ENCODE data around the gene TMEM259.

The TMEM259 gene

DNA sequence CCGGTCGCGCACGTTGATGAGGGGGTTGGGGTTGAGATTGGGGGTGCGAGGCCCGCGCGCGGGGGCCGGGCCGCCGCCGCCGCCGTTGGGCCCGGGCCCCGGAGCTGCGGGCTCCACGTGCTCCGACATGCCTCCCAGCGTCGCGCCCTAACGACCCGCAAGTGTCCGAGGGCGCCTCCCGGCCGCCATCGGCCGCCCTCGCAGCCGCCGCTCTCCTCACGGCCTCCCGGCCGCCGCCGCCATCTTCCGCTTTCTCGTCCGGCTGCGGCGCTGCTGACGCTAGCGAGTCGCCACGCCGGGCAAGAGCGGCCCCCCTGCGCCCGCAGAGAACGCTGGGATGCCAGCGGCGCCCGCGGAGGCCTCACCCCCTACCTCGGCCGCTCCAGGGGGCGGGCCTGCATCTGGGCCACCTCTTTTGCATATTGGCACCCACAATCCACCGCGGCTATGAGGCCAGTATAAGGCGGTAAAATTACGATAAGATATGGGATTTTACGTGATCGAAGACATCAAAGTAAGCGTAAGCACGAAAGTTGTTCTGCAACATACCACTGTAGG, at the start of gene TMEM259:
Gene TMEM259 (minus strand): TSS at position 256 of the 558 bp plus-strand sequence. CDS start 127 bp downstream, at position 129.
- peaks cover 41 to 71% of the 10 kb centered on the region in 2 experiments for H3K4me1 ChIP-seq (ENCODE audit: control insufficient read depth in 1 of 2, insufficient read depth in 1 of 2, low read depth in 1 of 2, low read length in 1 of 2)
- H3K27ac ChIP-seq, result peak within 1 kb of the TSS; percentile 92
- H3K9me3 ChIP-seq, result no peaks in the 10 kb centered on the region
- no peaks in the 10 kb centered on the region for H3K27me3 ChIP-seq
- peaks cover 8% of the 10 kb centered on the region for H3K36me3 ChIP-seq
- H3K4me3 ChIP-seq (ENCODE audit: low read depth in 1 of 2, low read length in 1 of 2), result peak within 1 kb of the TSS; percentile 77 to 86
- TF ChIP-seq, protein P1, sequence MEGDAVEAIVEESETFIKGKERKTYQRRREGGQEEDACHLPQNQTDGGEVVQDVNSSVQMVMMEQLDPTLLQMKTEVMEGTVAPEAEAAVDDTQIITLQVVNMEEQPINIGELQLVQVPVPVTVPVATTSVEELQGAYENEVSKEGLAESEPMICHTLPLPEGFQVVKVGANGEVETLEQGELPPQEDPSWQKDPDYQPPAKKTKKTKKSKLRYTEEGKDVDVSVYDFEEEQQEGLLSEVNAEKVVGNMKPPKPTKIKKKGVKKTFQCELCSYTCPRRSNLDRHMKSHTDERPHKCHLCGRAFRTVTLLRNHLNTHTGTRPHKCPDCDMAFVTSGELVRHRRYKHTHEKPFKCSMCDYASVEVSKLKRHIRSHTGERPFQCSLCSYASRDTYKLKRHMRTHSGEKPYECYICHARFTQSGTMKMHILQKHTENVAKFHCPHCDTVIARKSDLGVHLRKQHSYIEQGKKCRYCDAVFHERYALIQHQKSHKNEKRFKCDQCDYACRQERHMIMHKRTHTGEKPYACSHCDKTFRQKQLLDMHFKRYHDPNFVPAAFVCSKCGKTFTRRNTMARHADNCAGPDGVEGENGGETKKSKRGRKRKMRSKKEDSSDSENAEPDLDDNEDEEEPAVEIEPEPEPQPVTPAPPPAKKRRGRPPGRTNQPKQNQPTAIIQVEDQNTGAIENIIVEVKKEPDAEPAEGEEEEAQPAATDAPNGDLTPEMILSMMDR (IDR thresholded peaks at IDR 0.05), result peak; percentile 62

DNA sequence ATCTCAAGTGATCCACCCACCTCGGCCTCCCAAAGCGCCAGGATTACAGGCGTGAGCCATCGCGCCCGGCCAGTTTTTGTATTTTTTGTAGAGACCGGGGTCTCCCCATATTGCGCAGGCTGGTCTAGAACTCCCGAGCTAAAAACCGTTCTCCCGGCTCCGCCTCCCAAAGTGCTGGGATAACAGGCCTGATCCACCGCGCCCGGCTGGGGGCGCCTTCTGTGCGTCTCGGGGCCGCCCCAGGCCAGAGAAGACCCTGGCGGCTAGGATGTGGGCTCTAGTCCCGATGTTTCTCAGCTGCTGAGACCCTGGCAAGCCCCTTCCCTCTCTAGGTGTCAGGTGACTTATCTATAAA, 49.6 kb upstream of the TMEM259 start:
- H3K9me3 ChIP-seq, result no peaks in the 10 kb centered on the region
- no peaks in the 10 kb centered on the region for H3K27me3 ChIP-seq
- peaks cover 83% of the 10 kb centered on the region for H3K36me3 ChIP-seq
- peaks cover 79 to 87% of the 10 kb centered on the region in 2 experiments for H3K4me1 ChIP-seq (ENCODE audit: control insufficient read depth in 1 of 2, insufficient read depth in 1 of 2, low read depth in 1 of 2, low read length in 1 of 2)
- H3K4me3 ChIP-seq (ENCODE audit: low read depth in 1 of 2, low read length in 1 of 2), result peak overlapping the region in 1 of 2 experiments; percentile 10
- H3K27ac ChIP-seq, result peak overlapping the region; percentile 60
- TF ChIP-seq, protein P1 (IDR thresholded peaks at IDR 0.05), result no peak

DNA sequence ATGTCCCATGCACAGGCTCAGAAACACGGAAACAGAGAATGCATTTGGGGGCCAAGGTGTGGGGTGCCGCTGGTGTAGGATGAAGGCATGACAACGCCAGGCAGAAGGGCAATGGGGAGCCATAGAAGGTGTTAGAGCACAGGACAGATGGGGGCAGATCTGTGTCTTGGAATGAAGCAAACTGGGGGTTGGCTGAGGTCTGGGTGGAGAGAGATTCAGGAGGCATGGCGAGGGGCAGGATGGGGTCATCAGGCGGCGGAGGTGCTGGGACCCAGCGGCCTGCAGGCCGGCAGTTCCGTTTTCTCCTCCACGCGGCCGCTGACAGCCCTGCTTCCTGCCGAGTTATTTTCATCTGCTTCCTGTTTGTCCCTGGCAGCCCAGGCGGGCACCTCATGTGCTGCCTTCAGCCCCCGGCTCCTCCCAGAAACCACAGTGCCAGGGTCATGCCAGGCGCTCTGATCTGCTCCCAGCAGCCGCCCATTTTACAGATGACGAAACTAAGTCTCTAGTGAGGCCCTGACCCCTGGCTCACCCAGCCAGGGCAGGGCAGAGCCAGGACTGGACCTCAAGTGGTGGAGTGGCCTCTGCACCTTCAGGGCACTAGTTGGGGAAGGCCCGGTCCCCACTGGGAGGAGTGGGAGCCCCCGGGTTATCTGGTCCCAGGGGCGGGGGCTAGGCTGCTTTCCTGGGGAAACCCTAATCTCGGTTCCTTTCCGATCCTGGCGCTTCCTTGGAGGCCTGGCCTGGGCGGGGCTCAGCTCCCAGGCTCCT, 48.3 kb upstream of the TMEM259 start:
- Histone ChIP-seq H3K9me3 (no peaks in the 10 kb centered on the region), H3K4me1 (ENCODE audit: control insufficient read depth in 1 of 2, insufficient read depth in 1 of 2, low read depth in 1 of 2, low read length in 1 of 2) (peaks cover 82 to 87% of the 10 kb centered on the region in 2 experiments), H3K27ac (peak overlapping the region; percentile 95), H3K4me3 (ENCODE audit: low read depth in 1 of 2, low read length in 1 of 2) (peak overlapping the region; percentile 96 to 98), H3K27me3 (no peaks in the 10 kb centered on the region), H3K36me3 (peaks cover 75% of the 10 kb centered on the region)
- TF ChIP-seq, protein P1 (IDR thresholded peaks at IDR 0.05), result peak; percentile 65

DNA sequence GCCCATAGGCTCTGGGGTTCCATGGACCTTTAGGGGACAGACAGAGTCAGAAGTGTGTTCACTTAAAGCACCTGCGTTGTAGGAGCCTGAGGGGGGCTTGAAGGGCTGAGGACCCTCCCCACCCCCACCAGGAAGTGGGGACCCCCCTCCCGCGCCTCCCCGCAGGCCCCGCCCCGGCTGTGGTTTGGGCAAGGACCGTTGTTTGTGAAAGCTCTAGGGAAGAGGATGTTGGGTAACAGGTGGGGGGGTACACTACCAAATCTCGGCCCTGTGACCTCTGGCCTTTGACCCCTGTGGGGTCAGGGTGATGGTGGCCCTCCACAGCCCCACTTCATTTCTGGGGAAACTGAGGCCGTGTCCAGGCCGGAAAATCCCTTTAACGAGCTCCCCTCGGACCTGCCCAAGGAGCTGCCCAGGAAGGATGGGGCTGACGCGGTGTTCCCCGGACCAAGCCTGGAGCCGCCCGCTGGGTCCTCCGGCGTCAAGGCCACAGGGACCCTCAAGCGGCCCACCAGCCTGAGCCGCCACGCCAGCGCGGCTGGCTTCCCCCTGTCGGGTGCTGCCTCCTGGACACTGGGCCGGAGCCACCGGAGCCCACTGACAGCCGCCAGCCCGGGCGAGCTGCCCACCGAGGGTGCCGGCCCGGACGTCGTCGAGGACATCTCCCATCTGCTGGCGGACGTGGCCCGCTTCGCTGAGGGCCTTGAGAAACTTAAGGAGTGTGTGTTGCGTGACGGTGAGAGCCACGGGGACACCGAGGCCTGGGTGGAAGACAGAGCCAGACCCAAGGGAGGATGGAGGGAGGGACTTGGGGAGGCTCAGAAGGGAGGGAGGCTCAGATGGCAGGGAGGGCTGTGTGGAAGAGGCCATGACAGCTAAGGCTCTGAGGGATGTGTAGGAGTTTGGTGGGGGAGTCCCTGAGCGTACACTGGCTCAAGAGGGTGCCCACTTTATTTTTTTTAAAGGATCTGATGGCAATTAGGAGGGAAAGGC, 47.4 kb upstream of the TMEM259 start:
- peak overlapping the region; percentile 96 to 98 for H3K4me3 ChIP-seq (ENCODE audit: low read depth in 1 of 2, low read length in 1 of 2)
- peaks cover 75% of the 10 kb centered on the region for H3K36me3 ChIP-seq
- no peaks in the 10 kb centered on the region for H3K9me3 ChIP-seq
- peaks cover 80 to 87% of the 10 kb centered on the region in 2 experiments for H3K4me1 ChIP-seq (ENCODE audit: control insufficient read depth in 1 of 2, insufficient read depth in 1 of 2, low read depth in 1 of 2, low read length in 1 of 2)
- H3K27ac ChIP-seq, result peak overlapping the region; percentile 95
- TF ChIP-seq, protein P1 (IDR thresholded peaks at IDR 0.05), result no peak
- no peaks in the 10 kb centered on the region for H3K27me3 ChIP-seq

DNA sequence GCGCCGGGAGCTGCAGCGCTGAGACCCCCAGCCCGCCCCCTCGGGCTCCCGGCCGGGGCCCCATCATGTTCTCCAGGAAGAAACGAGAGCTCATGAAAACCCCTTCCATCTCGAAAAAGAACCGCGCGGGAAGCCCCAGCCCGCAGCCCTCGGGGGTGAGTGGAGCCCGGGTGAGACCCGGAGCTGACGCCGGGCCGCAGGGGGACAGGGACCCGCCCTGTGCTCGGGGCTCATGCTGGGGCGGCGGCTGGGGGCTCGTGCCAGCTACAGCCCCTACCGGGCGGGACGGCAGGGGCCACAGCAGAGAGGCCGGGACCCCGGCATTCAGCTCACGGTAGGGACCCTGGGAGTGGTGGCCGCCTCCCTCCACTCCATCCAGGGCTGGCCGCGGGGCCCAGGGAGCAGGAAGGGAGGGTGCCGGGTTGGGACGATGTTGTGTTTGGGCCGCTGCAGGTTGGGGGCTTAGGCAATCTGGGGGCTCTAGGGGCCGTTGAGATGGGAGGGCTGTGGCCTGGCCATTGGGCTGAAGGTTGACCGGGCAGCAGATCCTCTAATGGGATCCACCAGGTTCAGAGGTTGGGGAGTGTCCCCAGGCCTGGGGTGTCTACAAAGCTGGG, 46.5 kb upstream of the TMEM259 start:
- peak overlapping the region; percentile 96 to 98 for H3K4me3 ChIP-seq (ENCODE audit: low read depth in 1 of 2, low read length in 1 of 2)
- H3K4me1 ChIP-seq (ENCODE audit: control insufficient read depth in 1 of 2, insufficient read depth in 1 of 2, low read depth in 1 of 2, low read length in 1 of 2), result peaks cover 72 to 80% of the 10 kb centered on the region in 2 experiments
- no peaks in the 10 kb centered on the region for H3K27me3 ChIP-seq
- H3K36me3 ChIP-seq, result peaks cover 72% of the 10 kb centered on the region
- peak overlapping the region; percentile 95 for H3K27ac ChIP-seq
- TF ChIP-seq, protein P1 (IDR thresholded peaks at IDR 0.05), result no peak
- no peaks in the 10 kb centered on the region for H3K9me3 ChIP-seq
